Astrocyte of the spinal cord (primary cell): ENCODE measurements around the gene FOLR3.
A peak's percentile ranks its signal among the peaks of the same experiment; 100 is the strongest.

Experiments
- DNase-seq: peaks from one replicate; pipeline ENCODE4 v3.0.0; 2011; ENCODE audit warnings: low read depth, low spot score
- H3K4me3 ChIP-seq: 2 replicates; pipeline ENCODE4 v1.5.1; 2011; ENCODE audit warnings: low read depth, mild to moderate bottlenecking, low read length, moderate library complexity
- CTCF ChIP-seq: IDR thresholded peaks from 2 replicates; pipeline ENCODE4 v1.5.1; 2012; ENCODE audit warnings: low read depth, mild to moderate bottlenecking, low read length, inconsistent platforms
- in situ Hi-C: cut with HindIII; loops from 2 replicates; pipeline ENCODE4 v1.10.0; 2017; ENCODE audit warnings: low sequenced_read_pairs

Gene FOLR3

GRCh38 chr11:72102631-72102945 is 32.9 kb upstream of the FOLR3 start:
- H3K4me3 ChIP-seq = peak overlapping the region; percentile 96
- no peak for TF ChIP-seq CTCF
- in situ Hi-C loops = no loop called here
- no peak for DNase-seq

GRCh38 chr11:72102946-72103753 is 32.4 kb upstream of the FOLR3 start, which contains the start of gene LAMTOR1:
TSS of gene LAMTOR1 (minus strand) at chr11:72103297. CDS start at chr11:72103224, 73 bp downstream.
- in situ Hi-C loops = no loop called here
- peak within 1 kb of the TSS; percentile 96 for H3K4me3 ChIP-seq
- peak; percentile 29 for TF ChIP-seq CTCF
- peak; percentile 99 for DNase-seq

- H3K4me3 ChIP-seq = peak overlapping the region; percentile 25
- in situ Hi-C loops = no loop called here
- TF ChIP-seq CTCF = no peak
- DNase-seq = no peak
These were observed 31.8 kb upstream of the FOLR3 start for GRCh38 chr11:72103754-72104167.

- no peak for DNase-seq
- no peak for TF ChIP-seq CTCF
- no peak within 1 kb of the TSS for H3K4me3 ChIP-seq
- in situ Hi-C loops = no loop called here
These were observed 29.6 kb upstream of the FOLR3 start, which contains the start of gene TOMT for GRCh38 chr11:72105888-72106287. TSS of gene TOMT (plus strand) at chr11:72105924. CDS start at chr11:72105952, 28 bp downstream.

DNA sequence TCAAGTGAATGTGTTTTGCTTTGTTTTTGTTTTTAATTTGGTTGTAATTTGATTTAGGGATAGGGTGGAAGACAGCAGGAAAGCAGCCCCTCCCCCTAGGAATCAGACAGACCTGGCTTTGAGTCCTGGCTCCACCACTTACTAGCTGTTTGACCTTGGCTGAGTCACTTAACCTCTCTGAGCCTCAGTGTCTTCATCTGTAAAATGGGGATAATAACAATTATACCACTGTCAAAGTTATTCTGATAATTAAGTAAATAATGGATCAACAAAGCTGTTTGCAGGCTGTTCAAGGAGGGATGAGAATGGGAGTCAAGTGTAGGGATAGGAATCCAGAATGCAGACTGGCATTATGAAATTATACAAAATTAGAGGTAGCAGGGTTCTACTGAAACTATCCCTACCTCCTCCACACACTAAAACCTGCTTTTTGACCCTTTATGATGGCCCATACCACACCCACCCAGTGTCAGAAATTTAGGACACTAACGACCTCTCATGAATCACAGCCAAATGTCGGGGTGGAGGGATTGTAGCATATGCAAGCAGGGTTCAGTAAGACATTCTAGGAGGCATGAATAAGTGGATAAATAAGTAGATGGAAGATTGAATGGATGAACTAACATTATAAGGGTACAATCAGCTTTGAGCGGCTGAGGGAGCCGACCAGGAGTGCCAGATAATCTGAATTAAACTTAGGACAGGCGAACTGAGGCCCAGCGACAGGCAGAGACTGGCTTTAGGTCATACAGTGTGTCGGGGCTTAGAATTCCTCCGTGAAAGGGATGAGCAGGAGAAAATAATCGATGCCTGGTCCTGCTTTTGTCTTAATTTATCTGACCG is 24.0 kb upstream of the FOLR3 start:
- in situ Hi-C loops = no loop called here
- no peak for DNase-seq
- TF ChIP-seq CTCF = no peak
- H3K4me3 ChIP-seq = peak overlapping the region; percentile 86

- no peak for TF ChIP-seq CTCF
- peak; percentile 100 for DNase-seq
- H3K4me3 ChIP-seq = peak within 1 kb of the TSS; percentile 86
- in situ Hi-C loops = no loop called here
These were observed 23.2 kb upstream of the FOLR3 start, which contains the start of gene ANAPC15 for GRCh38 chr11:72112143-72112977. TSS of gene ANAPC15 (minus strand) at chr11:72112695. CDS start at chr11:72111276, 1,419 bp downstream.
